Choroid plexus epithelial cell (primary cell): ENCODE measurements around the gene NAA30.

Experiments used
- DNase-seq: peaks from one replicate; pipeline ENCODE4 v3.0.0-alpha.2; 2010; ENCODE audit warnings: low read depth
- H3K4me3 ChIP-seq: 2 replicates; pipeline ENCODE4 v1.5.1; 2011; ENCODE audit warnings: low read depth, mild to moderate bottlenecking, control low read depth, low read length, moderate library complexity
- CTCF ChIP-seq: conservative IDR thresholded peaks from 2 replicates; pipeline ENCODE4 v1.5.1; 2011; ENCODE audit warnings: low read depth, mild to moderate bottlenecking, control low read depth, inconsistent platforms, low read length, moderate library complexity

NAA30 gene

GRCh38 chr14:57408037-57408436, 17.7 kb downstream of the NAA30 start:
- no peak for TF ChIP-seq CTCF
- no peak for DNase-seq
- no peak overlapping the region for H3K4me3 ChIP-seq

GRCh38 chr14:57408634-57409033, 18.2 kb downstream of the NAA30 start:
- no peak for TF ChIP-seq CTCF
- DNase-seq: no peak

GRCh38 chr14:57412341-57412740, 22.0 kb downstream of the NAA30 start:
- DNase-seq: no peak
- TF ChIP-seq CTCF: no peak
- no peak overlapping the region for H3K4me3 ChIP-seq

More at GRCh38 chr14:57408634-57409033, 18.2 kb downstream of the NAA30 start:
- H3K4me3 ChIP-seq: no peak overlapping the region

- DNase-seq: no peak
- no peak overlapping the region for H3K4me3 ChIP-seq
- TF ChIP-seq CTCF: no peak
Measured at GRCh38 chr14:57413849-57414248, 23.5 kb downstream of the NAA30 start.

- no peak overlapping the region for H3K4me3 ChIP-seq
- no peak for TF ChIP-seq CTCF
- no peak for DNase-seq
Measured at GRCh38 chr14:57417228-57417627, 26.8 kb downstream of the NAA30 start.

GRCh38 chr14:57418999-57419398, 28.6 kb downstream of the NAA30 start:
- no peak for DNase-seq
- TF ChIP-seq CTCF: no peak
- no peak overlapping the region for H3K4me3 ChIP-seq

- H3K4me3 ChIP-seq: no peak overlapping the region
- TF ChIP-seq CTCF: no peak
Measured at GRCh38 chr14:57420033-57420432, 29.6 kb downstream of the NAA30 start.

More at GRCh38 chr14:57420033-57420432, 29.6 kb downstream of the NAA30 start:
- DNase-seq: no peak
